ENCODE measurements around the gene PRKAG2.

The PRKAG2 gene

GRCh38 chr7:151866028-151866427 is 10.9 kb downstream of the PRKAG2 start:
- no peak for DNase-seq (ENCODE audit: low read depth)

- no peak for DNase-seq (ENCODE audit: low read depth)
These were observed 11.7 kb downstream of the PRKAG2 start for GRCh38 chr7:151865070-151865670.

DNA sequence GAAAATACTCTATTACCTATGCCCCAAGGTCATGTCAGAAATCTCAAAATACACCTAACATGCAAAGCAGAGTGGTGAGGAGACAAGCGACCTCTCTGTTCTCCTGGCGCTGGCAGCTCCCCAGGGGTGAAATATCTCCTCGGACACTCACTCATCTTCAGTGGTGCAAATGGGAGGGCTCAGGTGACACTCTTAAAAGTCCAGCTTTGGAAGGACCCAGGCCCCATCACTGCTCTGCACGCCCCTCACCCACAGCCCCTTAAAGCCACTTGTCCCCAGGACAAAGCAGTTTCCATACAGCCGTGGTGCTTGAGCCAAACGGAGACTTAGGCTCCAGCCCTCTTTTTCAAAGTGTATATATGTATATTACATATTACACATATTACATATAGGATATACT is 12.4 kb downstream of the PRKAG2 start:
- no peak for DNase-seq (ENCODE audit: low read depth)

- no peak for DNase-seq (ENCODE audit: low read depth)
These were observed 12.8 kb downstream of the PRKAG2 start for GRCh38 chr7:151864081-151864480.

DNA sequence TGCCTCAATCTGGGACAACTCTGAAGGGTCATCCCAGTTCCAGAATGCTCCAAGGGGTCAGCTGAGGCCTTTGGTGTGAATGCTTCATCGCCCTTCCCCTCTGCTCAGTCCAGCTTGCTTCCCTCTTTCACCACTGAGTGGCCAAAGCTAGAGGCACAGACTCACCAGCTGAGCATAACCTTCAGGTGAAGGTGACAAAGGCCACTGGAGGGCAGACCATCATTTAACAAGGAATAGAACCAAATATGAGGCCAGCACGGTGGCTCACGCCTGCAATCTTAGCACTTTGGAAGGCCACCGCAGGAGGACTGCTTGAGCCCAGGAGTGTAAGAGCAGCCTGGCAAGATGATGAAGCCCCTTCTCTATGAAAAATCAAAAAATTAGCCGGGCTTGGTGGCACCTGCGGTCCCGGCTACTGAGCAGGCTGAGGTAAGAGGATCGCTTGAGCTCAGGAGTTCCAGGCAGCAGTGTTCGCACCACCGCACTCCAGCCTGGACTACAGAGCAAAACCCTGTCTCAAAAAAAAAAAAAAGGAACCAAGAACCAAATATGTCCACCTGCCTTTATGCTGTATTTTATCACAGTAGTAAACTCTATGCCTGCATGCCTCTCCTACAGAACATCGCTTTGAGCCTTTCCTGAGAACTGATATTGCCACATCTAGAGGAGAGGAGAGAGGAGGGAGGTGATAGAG is 13.4 kb downstream of the PRKAG2 start:
- no peak for DNase-seq (ENCODE audit: low read depth)

- no peak for DNase-seq (ENCODE audit: low read depth)
These were observed 14.1 kb downstream of the PRKAG2 start for GRCh38 chr7:151862606-151863381.

GRCh38 chr7:151861881-151862280 is 15.0 kb downstream of the PRKAG2 start:
- no peak for DNase-seq (ENCODE audit: low read depth)

- DNase-seq (ENCODE audit: low read depth) = no peak
These were observed 16.1 kb downstream of the PRKAG2 start for GRCh38 chr7:151860771-151861170.

GRCh38 chr7:151859948-151860685 is 16.8 kb downstream of the PRKAG2 start:
- DNase-seq (ENCODE audit: low read depth) = no peak

- DNase-seq (ENCODE audit: low read depth) = no peak
These were observed 17.6 kb downstream of the PRKAG2 start for GRCh38 chr7:151859111-151859947.

DNA sequence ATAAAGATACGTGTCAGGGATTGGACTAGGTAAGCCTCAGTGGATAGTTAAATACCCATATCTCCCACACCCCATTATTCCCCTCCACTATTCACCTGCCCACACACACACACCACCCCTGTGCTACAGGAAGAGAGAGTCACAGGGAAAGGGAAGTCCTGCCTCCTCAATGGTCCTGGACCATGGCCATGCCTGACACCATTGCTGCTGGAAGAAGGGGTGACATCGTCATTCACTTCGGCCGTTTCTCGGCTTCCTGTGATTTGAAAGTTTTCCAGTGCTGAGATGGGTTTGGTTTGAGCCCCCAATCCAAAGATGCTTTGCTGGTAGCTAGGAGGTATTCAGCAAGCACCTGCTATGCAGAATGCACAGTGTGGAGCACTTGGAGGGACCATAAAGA is 18.5 kb downstream of the PRKAG2 start:
- no peak for DNase-seq (ENCODE audit: low read depth)

DNA sequence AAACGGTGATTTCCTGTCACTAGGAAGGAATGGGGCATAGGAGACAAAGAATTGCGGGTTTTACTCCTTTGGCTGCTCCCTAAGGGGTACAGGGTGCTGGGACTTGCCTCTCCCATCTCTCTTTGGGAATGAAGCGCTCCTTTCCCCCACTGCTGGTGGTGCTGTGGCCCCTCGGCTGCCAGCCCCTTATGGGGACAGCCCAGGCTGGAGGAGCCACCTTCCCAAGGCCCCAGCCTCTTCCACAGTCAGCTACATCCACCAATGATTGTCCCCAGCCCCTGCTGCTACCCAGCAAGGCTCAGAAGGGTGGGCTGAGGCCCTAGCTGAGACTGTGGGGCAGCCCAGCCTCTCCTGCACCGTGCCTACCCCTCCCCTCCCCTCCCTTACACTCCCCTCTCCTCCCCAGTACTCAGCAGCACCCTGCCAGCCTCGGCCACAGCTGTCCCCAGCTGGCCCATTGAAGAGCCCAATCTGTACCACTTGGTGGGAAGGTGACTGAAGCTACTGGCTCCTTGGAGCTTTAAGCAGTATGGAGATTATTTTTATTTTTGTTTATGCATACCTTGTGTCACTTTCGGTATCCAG is 19.0 kb downstream of the PRKAG2 start:
- DNase-seq (ENCODE audit: low read depth) = no peak

DNA sequence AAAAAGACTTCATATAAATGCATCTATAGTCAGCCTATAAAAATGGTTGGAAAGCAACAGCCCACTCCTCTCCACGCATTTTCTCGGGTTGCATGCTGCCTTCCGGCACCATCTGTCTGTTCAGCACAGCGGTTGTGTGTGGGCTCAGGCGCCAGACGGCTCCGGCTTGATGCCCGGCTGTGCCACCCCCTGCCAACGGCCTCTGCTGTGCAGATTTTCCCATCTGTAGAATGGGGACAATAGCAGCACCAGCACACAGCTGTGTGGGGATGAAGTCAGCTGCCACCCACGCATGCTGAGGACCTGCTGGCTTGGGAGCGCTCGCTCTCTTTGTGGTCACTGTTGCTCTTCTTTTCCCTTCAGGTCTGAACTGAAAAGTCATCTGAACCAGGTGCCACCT is 19.5 kb downstream of the PRKAG2 start:
- DNase-seq (ENCODE audit: low read depth) = no peak

GRCh38 chr7:151856516-151856915 is 20.4 kb downstream of the PRKAG2 start:
- no peak for DNase-seq (ENCODE audit: low read depth)

GRCh38 chr7:151856098-151856497 is 20.8 kb downstream of the PRKAG2 start:
- no peak for DNase-seq (ENCODE audit: low read depth)

GRCh38 chr7:151854720-151855071 is 22.2 kb downstream of the PRKAG2 start:
- DNase-seq (ENCODE audit: low read depth) = no peak

DNA sequence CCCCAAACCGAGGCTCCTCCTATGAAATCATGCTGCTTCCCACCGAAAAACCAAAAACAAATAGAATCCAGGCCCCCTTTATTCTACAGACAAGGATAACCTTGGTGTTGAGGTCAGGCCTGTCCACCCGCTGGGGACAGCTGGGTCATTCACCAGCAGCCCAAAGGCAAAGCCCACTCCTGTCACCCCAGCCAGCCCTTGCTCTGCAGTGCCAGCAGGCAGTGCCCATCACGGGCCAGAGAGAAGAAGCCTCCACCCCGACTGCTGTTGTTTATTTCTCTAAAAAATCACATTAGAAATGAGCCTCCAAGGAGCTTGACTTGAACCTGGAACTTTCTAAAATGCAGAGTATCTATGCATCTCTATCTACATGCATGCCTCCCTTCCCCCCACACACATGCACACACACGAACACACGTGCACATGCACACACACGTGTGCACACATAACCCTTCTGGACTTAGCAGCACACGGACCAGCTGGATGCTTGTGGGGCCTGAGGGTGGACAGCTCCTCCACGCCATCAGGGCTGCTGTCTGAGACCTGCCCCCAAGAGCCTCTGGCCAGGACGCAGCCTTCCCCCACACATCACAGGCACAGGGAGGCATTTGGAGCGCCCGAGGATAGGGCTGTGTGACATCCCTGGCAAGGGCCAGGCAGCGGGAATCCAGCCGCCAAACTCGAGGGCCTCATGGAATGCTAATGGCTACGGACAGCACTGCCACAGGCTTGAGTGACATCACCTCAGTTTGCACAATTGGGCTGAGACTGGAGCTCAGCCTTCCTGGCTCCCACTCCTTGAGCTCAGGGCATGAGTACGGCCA is 22.8 kb downstream of the PRKAG2 start:
- no peak for DNase-seq (ENCODE audit: low read depth)

DNA sequence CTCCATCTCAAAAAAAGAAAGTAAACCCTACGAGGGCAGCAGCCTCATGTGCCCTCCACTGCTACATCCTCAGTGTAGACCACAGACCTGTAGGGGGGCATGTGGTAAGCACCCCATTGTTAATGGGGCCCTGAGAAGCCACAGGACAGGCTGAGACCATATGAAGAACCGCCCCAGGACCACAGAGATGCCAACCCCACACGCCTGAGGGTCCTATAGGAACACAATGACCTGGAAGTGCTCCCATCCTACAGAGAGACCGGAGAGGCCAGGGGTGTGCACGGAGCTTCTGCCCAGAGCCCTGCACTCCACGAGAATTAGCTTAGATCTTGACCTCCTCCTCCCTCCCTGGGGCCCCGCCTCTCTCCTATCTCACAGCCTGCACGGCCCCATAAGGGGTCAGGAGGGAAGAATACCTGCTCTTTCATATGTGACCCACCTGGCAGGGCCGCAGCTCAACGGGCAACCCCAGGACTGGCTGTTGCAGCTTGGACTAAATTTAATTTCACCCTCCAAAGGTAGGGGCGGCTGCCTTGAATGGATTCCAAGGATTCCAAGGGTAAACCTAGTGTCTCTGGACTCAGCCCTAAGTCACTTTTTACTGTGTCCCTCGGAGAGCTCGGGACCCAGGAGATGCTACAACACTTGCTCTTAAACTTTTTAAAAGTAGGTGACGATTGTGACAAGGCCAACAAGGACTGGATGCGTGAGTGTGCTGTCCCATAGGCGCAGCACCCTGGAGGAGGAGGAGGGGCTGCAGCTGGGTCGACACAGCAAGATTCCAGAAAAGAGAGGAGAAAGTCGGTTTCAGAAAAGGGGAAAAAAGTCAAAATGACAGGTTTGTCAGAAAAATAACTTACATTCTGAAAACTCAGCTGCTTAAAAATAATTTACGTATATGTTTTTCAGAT is 24.2 kb downstream of the PRKAG2 start:
- DNase-seq (ENCODE audit: low read depth) = no peak

GRCh38 chr7:151851782-151852181 is 25.1 kb downstream of the PRKAG2 start:
- no peak for DNase-seq (ENCODE audit: low read depth)

Data from HS-5 (cell line).